ENCODE data around the gene SPTAN1.

SPTAN1 gene

GRCh38 chr9:128607642-128608350 is 55.4 kb downstream of the SPTAN1 start:
- DNase-seq, result peak; percentile 44

GRCh38 chr9:128610897-128611296 is 58.5 kb downstream of the SPTAN1 start:
- no peak for DNase-seq

GRCh38 chr9:128611600-128612394 is 59.4 kb downstream of the SPTAN1 start:
- no peak for DNase-seq

GRCh38 chr9:128614728-128615127 is 62.3 kb downstream of the SPTAN1 start:
- no peak for DNase-seq

GRCh38 chr9:128615571-128615970 is 63.2 kb downstream of the SPTAN1 start:
- no peak for DNase-seq

GRCh38 chr9:128617943-128618342 is 65.6 kb downstream of the SPTAN1 start:
- DNase-seq, result no peak

- no peak for DNase-seq
Observed at GRCh38 chr9:128619127-128619526, 66.7 kb downstream of the SPTAN1 start.

GRCh38 chr9:128619779-128620178 is 67.4 kb downstream of the SPTAN1 start:
- no peak for DNase-seq

GRCh38 chr9:128621730-128622455 is 69.5 kb downstream of the SPTAN1 start:
- no peak for DNase-seq

- no peak for DNase-seq
Observed at GRCh38 chr9:128624566-128624965, 72.2 kb downstream of the SPTAN1 start.

- DNase-seq, result no peak
Observed at GRCh38 chr9:128625391-128626146, 73.2 kb downstream of the SPTAN1 start.

GRCh38 chr9:128626181-128626580 is 73.8 kb downstream of the SPTAN1 start:
- no peak for DNase-seq

GRCh38 chr9:128627127-128627715 is 74.8 kb downstream of the SPTAN1 start:
- DNase-seq, result no peak

GRCh38 chr9:128627906-128628305 is 75.5 kb downstream of the SPTAN1 start:
- no peak for DNase-seq

- DNase-seq, result no peak
Observed at GRCh38 chr9:128628471-128629048, 76.2 kb downstream of the SPTAN1 start.

- no peak for DNase-seq
Observed at GRCh38 chr9:128629136-128629535, 76.7 kb downstream of the SPTAN1 start.

GRCh38 chr9:128629852-128630545 is 77.6 kb downstream of the SPTAN1 start:
- no peak for DNase-seq

- DNase-seq, result no peak
Observed at GRCh38 chr9:128631636-128632035, 79.2 kb downstream of the SPTAN1 start.

GRCh38 chr9:128632066-128632465 is 79.7 kb downstream of the SPTAN1 start:
- DNase-seq, result no peak

GRCh38 chr9:128632486-128632885 is 80.1 kb downstream of the SPTAN1 start:
- DNase-seq, result no peak

GRCh38 chr9:128633057-128633456 is 80.7 kb downstream of the SPTAN1 start:
- DNase-seq, result no peak

GRCh38 chr9:128633601-128634000 is 81.2 kb downstream of the SPTAN1 start:
- DNase-seq, result no peak

Data from NCI-H2171 (cell line).